ENCODE data around the gene FOXP3. TPM values are rescaled to one million over a fixed set of nuclear protein-coding genes. Genes with fewer than 3 reads are reported as not detected.
"Not testable (repeated sequence)": the region's sequence is repeated elsewhere in the genome, so short reads cannot be mapped to it uniquely, and the experiment has no call there.

Gene FOXP3, protein sequence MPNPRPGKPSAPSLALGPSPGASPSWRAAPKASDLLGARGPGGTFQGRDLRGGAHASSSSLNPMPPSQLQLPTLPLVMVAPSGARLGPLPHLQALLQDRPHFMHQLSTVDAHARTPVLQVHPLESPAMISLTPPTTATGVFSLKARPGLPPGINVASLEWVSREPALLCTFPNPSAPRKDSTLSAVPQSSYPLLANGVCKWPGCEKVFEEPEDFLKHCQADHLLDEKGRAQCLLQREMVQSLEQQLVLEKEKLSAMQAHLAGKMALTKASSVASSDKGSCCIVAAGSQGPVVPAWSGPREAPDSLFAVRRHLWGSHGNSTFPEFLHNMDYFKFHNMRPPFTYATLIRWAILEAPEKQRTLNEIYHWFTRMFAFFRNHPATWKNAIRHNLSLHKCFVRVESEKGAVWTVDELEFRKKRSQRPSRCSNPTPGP
- total RNA-seq (2014; rRNA removed; shearing (Covaris generic)) = 0.09 and 0.10 TPM in 2 replicates
- polyA plus RNA-seq (2014; cell fraction: nucleus; rRNA removed) = not detected in 2 replicates

DNA sequence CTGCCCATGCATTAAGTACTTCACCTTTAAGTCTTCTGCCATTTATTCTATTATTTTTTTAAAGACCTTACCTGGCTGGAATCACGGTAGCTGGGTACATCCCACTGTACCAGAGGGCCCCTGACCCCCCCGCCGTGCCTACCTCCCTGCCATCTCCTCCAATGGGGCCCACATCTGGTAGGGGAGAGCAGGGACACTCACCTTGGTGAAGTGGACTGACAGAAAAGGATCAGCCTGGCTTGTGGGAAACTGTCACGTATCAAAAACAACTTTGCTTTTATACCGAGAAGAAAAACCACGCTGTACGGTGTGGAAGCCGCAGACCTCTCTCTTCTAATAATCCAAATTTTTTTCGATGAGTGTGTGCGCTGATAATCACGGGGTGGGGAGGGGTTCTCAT, at the start of gene FOXP3:
TSS of gene FOXP3 (minus strand) at position 251 of the 400 bp plus-strand sequence. CDS start 6,205 bp downstream, outside the sequence.
- DNase-seq (ENCODE audit: extremely low read depth, low read depth) = no peak

DNA sequence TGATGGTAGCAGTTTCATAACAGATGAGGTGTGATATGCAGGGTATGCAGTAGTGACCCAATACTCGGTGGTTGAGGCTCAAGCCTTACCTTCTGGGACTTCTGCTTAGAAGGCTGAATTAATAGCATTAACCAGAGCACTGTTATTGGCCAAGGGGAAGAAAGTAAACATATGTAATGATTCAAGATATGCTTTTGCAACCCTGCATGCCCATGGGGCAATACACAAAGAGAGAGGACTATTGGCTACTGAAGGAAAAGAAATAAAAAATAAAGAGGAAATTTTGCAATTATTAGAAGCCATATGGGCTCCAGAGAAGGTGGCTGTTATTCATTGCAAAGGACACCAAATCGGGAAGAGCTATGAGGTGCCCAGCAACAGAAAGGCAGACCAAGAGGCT, 47.7 kb upstream of the FOXP3 start:
- DNase-seq (ENCODE audit: extremely low read depth, low read depth) = no peak

DNA sequence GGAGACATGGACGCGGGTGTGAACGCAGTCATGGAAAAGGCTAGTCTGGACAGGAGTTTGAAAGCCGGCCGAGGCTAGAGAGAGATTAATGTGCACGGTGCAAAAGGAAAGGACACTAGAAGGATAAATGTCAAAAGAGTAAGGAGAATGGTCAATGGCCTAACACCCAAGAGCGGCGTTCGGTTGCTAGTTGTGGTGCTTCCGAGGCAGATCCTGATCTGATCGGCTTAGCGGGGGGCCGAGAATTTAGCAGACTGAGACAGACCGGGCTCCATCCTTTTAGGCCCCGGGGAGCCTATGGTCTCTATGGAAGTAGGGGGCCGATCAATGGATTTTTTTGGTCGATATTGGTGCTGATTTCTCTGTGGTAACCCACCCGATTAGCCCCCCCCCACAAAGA, 45.9 kb upstream of the FOXP3 start:
- DNase-seq (ENCODE audit: extremely low read depth, low read depth) = no peak

DNA sequence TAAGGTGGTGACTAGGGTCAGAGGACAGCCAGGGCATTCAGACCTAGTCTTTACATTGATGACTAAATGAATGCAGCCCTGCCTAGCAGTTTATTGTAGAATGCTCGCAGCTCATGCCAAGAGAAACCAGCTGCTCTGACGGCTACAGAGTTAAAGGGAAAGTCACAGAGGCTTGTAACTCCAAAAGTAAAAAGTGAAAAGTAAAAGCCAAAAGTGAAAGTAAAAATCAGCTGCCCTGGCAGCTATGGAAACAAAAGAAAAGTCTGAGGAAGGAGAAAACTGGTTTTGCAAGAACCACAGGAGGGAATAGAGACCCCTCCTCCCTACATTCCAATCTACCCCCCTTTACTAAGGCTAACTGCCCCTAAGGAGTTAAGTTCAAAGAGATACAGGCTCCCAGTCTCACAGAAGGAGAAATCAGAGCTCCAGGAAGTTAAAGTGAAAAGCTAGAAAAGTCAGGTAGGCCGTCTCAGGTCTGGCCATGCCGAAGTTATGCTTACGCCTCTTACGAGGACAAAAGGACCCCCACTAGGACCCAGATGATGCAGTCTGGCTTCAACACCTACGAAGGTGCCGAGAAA, 45.0 kb upstream of the FOXP3 start:
- DNase-seq (ENCODE audit: extremely low read depth, low read depth) = no peak

DNA sequence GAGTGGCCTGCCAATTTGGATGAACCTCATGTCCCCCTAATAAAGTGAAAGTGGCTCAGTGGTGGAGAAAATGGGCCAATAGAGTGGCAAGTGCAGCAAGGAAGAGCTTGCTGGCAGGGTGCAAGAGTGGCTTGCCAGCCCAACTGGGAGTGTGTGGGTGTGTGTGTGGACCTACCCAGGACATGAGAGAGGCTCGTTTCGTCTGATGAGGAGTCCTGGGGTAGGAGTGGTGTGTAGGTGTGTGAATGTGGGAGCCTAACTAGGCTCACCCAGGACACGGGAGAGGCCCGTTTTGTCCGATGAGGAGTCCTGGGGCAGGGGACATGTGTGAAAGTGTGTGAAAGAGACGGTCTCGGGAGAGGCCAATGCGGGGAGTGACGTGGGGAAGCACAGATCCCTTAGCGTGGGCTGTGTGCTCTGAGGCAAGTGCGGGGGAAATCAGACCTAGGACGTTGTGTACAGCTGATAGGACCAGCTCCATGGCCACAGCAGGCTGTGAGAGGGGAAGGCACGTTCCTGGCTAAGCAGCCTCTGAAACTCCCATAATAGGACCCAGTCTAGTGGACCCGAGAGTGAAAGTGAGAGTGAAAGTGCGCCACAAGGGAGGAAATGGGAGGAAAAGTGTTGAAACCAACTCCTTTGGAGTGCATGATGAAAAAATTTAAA, 44.2 kb upstream of the FOXP3 start:
- DNase-seq (ENCODE audit: extremely low read depth, low read depth) = no peak

DNA sequence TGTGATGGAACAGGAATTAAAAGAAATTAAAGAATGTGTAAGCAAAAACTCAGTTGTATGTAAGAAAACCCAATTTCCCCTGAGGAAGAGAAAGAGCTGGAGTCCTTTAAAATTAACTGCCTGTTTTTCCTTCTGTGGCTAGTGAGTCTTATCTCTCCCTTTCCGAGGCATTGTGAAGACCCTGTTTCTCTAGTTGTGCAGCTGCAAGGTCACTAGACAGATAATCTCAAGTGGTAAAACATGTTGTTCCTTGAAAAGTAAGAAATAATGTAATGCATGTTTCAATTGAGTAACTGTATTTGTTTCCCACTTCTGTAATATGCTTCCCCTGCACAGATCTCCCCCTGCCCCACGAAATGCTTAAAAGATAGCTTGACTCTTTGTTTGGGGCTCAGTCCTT, 43.3 kb upstream of the FOXP3 start:
- not testable (repeated sequence) for DNase-seq (ENCODE audit: extremely low read depth, low read depth)

DNA sequence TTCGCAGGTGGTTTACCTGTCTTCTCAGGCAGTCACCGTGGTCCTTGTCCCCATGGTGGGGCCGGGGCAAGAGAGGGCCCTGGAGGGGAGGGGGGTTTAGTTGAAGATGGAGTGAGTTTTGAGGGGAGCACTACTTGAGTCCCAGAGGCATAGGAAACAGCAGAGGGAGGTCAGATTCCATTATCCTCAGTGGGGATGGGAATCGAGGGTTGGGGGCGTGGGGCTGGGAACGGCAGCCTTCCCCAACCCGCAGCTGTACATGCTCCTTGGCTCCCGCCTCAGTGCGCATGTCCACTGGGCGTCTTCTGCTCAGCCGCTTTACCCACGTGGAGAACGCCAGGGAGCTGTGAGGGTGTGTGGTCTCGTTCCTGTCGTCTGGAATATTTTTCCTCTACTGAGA, 38.8 kb upstream of the FOXP3 start, which contains the start of gene GAGE10:
TSS of gene GAGE10 (plus strand) at position 301 of the 400 bp plus-strand sequence. CDS start 1,214 bp downstream, outside the sequence.
- DNase-seq (ENCODE audit: extremely low read depth, low read depth) = no peak

DNA sequence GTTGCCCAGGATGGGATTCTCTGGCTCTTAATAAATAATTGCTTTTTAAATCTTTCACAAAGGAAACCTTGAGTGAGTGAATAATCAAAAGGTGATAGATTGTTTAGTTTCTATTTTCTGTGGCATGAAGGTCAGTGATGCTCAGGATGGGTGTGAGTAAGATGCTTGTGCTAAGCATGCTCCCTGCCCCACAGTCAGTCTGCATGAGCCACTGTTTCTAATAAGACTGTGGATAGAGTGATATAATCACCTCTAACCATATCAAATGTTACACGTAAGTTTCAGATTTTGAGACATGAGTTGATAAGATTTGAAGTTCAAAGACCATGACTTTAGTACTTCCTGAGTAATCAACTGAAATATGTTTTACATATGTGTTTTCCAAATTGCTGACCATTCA, 36.2 kb upstream of the FOXP3 start:
- no peak for DNase-seq (ENCODE audit: extremely low read depth, low read depth)

DNA sequence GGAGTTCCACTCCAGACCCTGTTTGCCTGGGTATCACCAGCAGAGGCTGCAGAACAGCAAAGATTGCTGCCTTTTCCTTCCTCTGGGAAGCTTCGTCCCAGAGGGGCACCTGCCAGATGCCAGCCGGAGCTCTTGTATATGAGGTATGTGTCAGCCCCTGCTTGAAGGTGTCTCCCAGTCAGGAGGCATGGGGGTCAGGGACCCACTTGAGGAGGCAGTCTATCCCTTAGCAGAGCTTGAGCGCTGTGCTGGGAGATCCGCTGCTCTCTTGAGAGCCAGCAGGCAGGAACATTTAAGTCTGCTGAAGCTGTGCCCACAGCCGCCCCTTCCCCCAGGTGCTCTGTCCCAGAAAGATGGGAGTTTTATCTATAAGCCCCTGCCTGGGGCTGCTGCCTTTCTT, 34.8 kb upstream of the FOXP3 start:
- not testable (repeated sequence) for DNase-seq (ENCODE audit: extremely low read depth, low read depth)

DNA sequence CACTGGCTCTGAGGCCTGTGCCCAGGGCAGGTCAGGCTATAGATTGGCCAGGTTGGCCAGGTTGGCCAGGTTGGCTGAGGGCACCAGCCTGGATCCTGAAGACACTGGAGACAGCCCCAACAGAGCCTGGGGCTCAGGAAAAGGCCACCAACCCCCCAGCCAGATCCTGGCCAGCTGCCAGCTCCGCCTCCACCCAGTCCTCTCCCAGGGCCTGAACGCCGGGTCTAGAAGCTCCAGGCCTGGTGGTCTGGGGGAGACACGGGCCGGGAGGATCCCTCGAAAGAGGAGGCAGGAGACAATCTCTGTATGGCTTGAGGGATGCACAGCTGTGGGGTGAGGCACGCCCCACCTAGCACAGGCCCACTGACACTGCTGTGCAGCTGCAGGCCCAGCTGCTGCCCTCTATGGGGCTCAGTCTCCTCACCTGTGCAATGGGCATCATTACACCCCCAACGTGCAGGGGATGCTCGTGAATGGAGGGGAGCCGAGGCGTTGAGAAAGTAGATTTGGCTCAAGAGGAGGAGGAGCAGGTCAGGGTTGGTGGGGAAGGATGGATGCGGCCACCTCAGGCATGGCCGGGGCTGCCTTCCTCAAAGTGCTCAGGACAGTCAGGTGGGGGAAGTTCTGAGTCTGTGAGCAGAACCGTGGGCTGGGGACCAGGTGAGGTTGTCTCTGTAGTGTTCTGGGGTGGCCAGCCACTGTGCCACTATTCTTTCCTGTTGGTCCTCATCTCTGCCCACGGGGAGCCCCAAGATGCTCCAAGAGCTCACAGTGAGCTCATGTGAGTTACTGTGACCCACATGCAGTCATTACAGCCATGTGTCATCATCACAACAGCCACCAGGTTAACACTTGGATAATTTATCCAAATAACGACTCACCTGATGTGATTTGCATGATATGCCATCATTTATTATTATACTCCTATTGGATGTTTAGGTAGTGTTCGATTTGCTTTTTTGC, 28.2 kb upstream of the FOXP3 start:
- no peak for DNase-seq (ENCODE audit: extremely low read depth, low read depth)

DNA sequence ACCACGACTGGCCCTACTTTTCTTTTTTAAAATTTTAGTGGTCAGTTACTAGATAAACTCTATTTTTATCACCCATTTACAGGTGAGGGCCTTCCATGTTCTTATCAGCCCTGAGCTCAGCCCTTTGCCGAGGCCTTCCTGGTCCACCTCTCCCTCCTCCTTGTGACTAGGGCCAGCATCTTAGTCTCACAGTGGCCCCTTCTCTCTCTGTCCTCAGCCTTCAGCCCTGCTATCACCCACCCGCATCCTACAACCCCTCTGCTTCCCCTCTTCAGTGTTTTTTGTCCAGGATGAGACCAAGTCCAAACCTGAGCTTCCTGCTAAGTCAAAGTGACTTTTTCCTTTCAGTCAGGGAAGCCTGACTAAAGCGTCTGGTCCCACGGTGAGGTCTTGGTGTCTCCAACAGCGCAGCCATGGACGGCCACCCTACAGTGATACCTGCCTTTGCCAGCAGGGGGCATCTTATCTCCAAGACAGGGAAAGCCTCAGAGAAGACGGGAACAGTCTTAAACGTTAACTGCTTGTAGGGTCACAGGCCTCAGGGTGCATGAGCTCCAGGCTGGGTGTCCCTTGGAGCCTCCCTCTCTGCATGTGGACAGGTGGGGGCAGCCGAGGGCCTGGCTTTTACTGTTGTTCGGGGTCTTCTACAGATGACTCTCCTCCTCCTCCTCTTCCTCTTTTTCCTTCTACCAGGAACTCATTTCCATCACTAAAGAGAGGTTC, 27.3 kb upstream of the FOXP3 start:
- DNase-seq (ENCODE audit: extremely low read depth, low read depth) = peak; percentile 58

DNA sequence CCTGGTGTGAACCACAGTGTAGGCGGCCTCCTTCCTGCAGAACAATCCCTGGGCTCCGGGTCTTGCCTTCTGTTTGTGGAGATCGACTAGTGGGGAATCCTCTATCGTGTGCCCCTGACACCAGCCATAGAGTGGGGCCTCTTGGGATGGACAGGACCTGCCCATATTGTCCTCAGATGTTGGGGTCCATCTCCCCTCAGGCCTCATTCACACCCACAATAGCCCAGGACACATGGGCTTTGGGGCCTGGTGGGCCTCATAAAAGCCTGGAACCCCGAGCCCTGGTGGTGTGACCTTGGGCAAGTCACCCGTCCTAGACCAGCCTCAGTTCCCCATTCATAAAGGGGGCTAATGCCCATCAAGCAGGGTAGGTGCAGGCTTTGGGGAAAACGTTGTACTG, 25.7 kb upstream of the FOXP3 start:
- DNase-seq (ENCODE audit: extremely low read depth, low read depth) = no peak

DNA sequence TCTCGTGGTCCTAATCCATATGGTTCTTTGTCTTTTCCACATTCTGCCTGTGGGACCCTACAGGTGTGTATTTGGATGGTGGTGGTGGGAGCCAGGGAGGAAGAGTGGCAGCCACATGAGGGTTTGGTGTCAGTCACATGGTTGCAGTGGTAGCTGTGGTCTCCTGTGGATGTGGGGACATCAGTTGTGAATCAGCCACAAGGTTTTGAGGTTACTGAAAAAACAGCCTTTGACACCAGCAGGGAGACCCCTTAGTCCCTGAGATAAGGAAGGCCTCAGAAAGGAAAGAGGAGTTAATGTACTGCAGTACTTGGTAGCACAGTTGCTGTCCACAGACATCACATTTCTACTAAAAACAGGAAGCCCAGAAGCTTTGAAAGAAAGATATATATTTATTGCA, 23.2 kb upstream of the FOXP3 start:
- DNase-seq (ENCODE audit: extremely low read depth, low read depth) = no peak

DNA sequence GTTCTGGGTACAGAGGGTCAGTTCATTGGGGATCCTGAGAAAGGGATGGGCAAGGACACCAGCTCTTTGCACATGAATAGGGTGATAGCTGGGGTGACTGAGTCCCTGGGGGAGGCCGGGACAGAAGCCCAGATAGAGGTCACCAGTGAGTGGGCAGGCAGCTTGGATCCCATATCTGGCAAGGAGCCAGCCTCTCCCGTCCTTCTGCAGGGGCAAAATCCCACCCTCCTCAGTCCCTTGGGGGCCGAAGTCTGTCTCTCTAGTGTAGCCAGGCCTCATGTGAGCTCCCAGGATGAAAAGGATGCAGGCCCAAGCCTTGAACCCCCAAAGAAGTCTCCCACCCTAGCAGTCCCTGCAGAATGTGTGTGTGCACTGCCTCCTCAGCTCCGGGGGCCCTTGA, 22.1 kb upstream of the FOXP3 start:
- no peak for DNase-seq (ENCODE audit: extremely low read depth, low read depth)

DNA sequence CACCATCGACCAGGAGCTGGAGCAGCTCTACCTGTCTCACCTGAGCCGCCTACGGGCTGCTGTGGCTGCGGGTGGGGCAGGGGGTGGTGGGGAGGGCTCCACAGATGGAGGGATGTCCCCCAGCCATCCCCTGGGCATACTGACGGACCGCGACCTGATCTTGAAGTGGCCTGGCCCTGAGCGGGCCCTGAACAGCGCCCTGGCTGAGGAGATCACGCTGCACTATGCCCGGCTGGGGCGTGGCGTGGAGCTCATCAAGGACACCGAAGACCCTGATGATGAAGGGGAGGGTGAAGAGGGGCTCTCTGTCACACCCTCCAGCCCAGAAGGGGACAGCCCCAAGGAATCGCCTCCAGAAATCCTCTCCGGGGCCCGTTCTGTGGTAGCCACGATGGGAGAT, 21.6 kb upstream of the FOXP3 start:
- no peak for DNase-seq (ENCODE audit: extremely low read depth, low read depth)

DNA sequence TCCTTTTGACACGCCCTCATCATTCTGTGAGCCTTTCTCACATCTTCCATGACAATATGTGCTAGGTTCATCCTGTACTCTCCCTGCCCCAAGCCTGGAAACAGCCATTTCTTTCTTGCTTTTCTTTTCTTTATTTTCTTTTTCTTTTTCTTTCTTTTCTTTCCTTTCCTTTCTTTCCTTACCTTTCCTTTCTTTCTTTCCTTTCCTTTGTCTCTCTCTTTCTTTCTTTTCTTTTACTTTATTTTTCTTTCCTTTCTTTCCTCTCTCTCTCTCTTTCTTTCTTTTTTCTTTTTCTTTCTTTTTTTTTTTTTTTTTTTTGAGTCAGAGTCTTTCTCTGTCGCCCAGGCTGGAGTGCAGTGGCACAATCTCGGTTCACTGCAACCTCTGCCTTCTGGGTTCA, 19.7 kb upstream of the FOXP3 start:
- DNase-seq (ENCODE audit: extremely low read depth, low read depth) = no peak

DNA sequence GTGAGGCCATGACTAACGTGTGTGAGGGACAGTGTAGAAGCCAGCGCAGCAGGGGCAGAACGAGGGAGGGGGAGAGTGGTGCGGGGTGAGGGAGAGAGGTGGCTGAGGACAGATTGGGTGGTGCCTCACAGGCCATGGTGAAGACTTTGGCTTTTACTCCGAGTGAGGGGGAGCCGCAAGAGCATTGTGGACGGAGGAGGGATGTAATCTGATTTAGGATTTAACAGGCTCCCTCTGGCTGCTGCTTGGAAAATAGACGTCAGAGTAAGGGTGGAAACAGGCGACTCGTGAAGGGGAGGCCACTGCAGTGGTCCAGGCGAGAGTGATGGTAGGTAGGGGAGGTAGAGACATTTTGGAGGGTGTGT, 18.1 kb upstream of the FOXP3 start:
- DNase-seq (ENCODE audit: extremely low read depth, low read depth) = peak; percentile 26

DNA sequence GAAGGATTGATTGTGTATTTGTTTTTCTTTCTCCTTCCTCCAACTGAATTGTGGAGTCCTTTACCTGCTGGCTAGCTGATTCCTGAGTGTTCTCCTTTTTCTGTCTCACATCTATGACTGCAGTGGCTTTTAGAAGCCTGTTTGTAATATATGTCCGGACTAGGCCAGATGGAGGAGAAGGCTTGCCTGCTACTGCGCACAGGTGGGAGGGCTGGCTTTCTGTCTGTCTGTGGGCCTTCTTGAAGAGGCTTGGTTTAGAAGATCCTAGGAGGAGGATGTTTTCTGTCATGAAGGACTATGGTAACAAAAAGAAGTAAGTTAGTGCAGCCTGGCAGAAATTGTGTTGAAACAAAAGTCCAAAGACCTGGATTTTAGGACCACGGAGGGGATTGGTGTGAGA, 13.6 kb upstream of the FOXP3 start:
- DNase-seq (ENCODE audit: extremely low read depth, low read depth) = no peak

DNA sequence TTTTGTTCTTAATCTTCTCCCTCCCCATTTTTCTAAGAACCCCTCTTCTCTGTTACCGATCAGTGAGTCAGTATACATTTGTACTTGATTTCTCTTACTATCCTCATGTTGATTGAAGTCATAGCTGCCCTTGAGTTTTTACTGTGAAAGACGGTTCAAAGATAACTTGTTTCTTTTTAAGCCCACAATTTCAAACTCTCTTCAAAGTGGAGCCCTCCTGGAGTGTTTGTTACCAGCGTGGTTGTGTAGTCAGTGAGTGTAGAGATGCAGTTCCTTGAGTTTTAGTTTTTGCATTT, 13.0 kb upstream of the FOXP3 start:
- no peak for DNase-seq (ENCODE audit: extremely low read depth, low read depth)
